ENCODE results near the gene MOCS3. TPM values are rescaled to one million over a fixed set of nuclear protein-coding genes. Genes with fewer than 3 reads are reported as not detected.

MOCS3 gene
- total and polyA plus RNA-seq, 2 of the 13 experiments (the other 11 are each of a cell fraction or from before 2014, with no cell fraction given): 3.7 to 8.4 TPM

- peak; percentile 54; the same call in 1 of the 2 replicates for TF ChIP-seq NR2C2 (CRISPR knock-in tag; IDR thresholded peaks at IDR 0.05; ENCODE audit: borderline replicate concordance)
- TF ChIP-seq ZNF468 (CRISPR knock-in tag; IDR thresholded peaks at IDR 0.05): 0 out of 2 replicates have a peak, but pooled peaks have one; percentile 40
- TF ChIP-seq, protein P1, sequence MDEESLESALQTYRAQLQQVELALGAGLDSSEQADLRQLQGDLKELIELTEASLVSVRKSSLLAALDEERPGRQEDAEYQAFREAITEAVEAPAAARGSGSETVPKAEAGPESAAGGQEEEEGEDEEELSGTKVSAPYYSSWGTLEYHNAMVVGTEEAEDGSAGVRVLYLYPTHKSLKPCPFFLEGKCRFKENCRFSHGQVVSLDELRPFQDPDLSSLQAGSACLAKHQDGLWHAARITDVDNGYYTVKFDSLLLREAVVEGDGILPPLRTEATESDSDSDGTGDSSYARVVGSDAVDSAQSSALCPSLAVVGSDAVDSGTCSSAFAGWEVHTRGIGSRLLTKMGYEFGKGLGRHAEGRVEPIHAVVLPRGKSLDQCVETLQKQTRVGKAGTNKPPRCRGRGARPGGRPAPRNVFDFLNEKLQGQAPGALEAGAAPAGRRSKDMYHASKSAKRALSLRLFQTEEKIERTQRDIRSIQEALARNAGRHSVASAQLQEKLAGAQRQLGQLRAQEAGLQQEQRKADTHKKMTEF (CRISPR knock-in tag; IDR thresholded peaks at IDR 0.05): peak; percentile 95
- TF ChIP-seq ELF1 (CRISPR knock-in tag; IDR thresholded peaks at IDR 0.05): peak; percentile 79
- no peak for TF ChIP-seq ZFP82 (CRISPR knock-in tag; IDR thresholded peaks at IDR 0.05; ENCODE audit: borderline replicate concordance)
- no peak; the same call in 1 of the 2 replicates for TF ChIP-seq NFIC (IDR thresholded peaks at IDR 0.05; ENCODE audit: low read length)
- peak; percentile 74; the same call in 1 of the 2 replicates for TF ChIP-seq NCOA1 (CRISPR knock-in tag; IDR thresholded peaks at IDR 0.05)
- no peak for TF ChIP-seq ZSCAN30 (CRISPR knock-in tag; IDR thresholded peaks at IDR 0.05)
- TF ChIP-seq ZNF276 (CRISPR knock-in tag; IDR thresholded peaks at IDR 0.05; ENCODE audit: low read depth): peak; percentile 78; the same call in 1 of the 2 replicates
- peak; percentile 95 for TF ChIP-seq ZNF44 (CRISPR knock-in tag; IDR thresholded peaks at IDR 0.05)
- TF ChIP-seq MLLT10 (CRISPR knock-in tag; IDR thresholded peaks at IDR 0.05): no peak
- 0 out of 2 replicates have a peak, but pooled peaks have one; percentile 82 for TF ChIP-seq ZNF558 (CRISPR knock-in tag; IDR thresholded peaks at IDR 0.05; ENCODE audit: borderline replicate concordance)
- TF ChIP-seq NRL (CRISPR knock-in tag; IDR thresholded peaks at IDR 0.05; ENCODE audit: borderline replicate concordance): peak; percentile 68; the same call in 1 of the 2 replicates
- peak; percentile 91; the same call in 1 of the 2 replicates for TF ChIP-seq STAT6 (CRISPR knock-in tag; IDR thresholded peaks at IDR 0.05; ENCODE audit: borderline replicate concordance)
- TF ChIP-seq, protein P2, sequence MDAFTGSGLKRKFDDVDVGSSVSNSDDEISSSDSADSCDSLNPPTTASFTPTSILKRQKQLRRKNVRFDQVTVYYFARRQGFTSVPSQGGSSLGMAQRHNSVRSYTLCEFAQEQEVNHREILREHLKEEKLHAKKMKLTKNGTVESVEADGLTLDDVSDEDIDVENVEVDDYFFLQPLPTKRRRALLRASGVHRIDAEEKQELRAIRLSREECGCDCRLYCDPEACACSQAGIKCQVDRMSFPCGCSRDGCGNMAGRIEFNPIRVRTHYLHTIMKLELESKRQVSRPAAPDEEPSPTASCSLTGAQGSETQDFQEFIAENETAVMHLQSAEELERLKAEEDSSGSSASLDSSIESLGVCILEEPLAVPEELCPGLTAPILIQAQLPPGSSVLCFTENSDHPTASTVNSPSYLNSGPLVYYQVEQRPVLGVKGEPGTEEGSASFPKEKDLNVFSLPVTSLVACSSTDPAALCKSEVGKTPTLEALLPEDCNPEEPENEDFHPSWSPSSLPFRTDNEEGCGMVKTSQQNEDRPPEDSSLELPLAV (CRISPR knock-in tag; conservative IDR thresholded peaks at IDR 0.05; ENCODE audit: low read depth): no peak
- peak; percentile 93 for TF ChIP-seq ZNF343 (CRISPR knock-in tag; IDR thresholded peaks at IDR 0.05)
- peak; percentile 27; the same call in 1 of the 2 replicates for TF ChIP-seq SUZ12 (IDR thresholded peaks at IDR 0.05; ENCODE audit: low read depth, low read length)
- peak; percentile 79; the same call in 1 of the 2 replicates for TF ChIP-seq ZNF33B (CRISPR knock-in tag; IDR thresholded peaks at IDR 0.05)
Measured at GRCh38 chr20:50929299-50930138, 29.1 kb upstream of the MOCS3 start (continued).

Data from HepG2 (cell line).